ENCODE results near the gene IGFBPL1. TPM values are rescaled to one million over a fixed set of nuclear protein-coding genes. Genes with fewer than 3 reads are reported as not detected.
A peak's percentile ranks its signal among the peaks of the same experiment; 100 is the strongest.

The IGFBPL1 gene
- total RNA-seq, 1 donor, result not detected

GRCh38 chr9:38445154-38446043 lies 21.1 kb upstream of the IGFBPL1 start:
- no peak for TF ChIP-seq CTCF (IDR thresholded peaks at IDR 0.05; ENCODE audit: insufficient read depth, low read depth, low read length)

GRCh38 chr9:38443597-38443996 lies 19.3 kb upstream of the IGFBPL1 start:
- no peak for TF ChIP-seq CTCF (IDR thresholded peaks at IDR 0.05; ENCODE audit: insufficient read depth, low read depth, low read length)
- no peak for DNase-seq (ENCODE audit: low read depth)
- no peak overlapping the region for H3K4me3 ChIP-seq (ENCODE audit: low read depth, low read length)

More at GRCh38 chr9:38445154-38446043, 21.1 kb upstream of the IGFBPL1 start:
- H3K4me3 ChIP-seq (ENCODE audit: low read depth, low read length), result no peak overlapping the region
- no peak for DNase-seq (ENCODE audit: low read depth)

- DNase-seq (ENCODE audit: low read depth), result peak; percentile 25
- no peak overlapping the region for H3K4me3 ChIP-seq (ENCODE audit: low read depth, low read length)
- TF ChIP-seq CTCF (IDR thresholded peaks at IDR 0.05; ENCODE audit: insufficient read depth, low read depth, low read length), result no peak
Measured at GRCh38 chr9:38443181-38443580, 18.9 kb upstream of the IGFBPL1 start.

- TF ChIP-seq CTCF (IDR thresholded peaks at IDR 0.05; ENCODE audit: insufficient read depth, low read depth, low read length), result no peak
- DNase-seq (ENCODE audit: low read depth), result no peak
- no peak overlapping the region for H3K4me3 ChIP-seq (ENCODE audit: low read depth, low read length)
Measured at GRCh38 chr9:38442473-38443096, 18.3 kb upstream of the IGFBPL1 start.

GRCh38 chr9:38441347-38442085 lies 17.3 kb upstream of the IGFBPL1 start:
- DNase-seq (ENCODE audit: low read depth), result no peak
- H3K4me3 ChIP-seq (ENCODE audit: low read depth, low read length), result no peak overlapping the region
- TF ChIP-seq CTCF (IDR thresholded peaks at IDR 0.05; ENCODE audit: insufficient read depth, low read depth, low read length), result no peak

GRCh38 chr9:38440516-38440915 lies 16.3 kb upstream of the IGFBPL1 start:
- DNase-seq (ENCODE audit: low read depth), result no peak
- TF ChIP-seq CTCF (IDR thresholded peaks at IDR 0.05; ENCODE audit: insufficient read depth, low read depth, low read length), result no peak

More at GRCh38 chr9:38440516-38440915, 16.3 kb upstream of the IGFBPL1 start:
- H3K4me3 ChIP-seq (ENCODE audit: low read depth, low read length), result no peak overlapping the region

All from fibroblast of villous mesenchyme (primary cell).